IMR-90 (cell line): ENCODE measurements around the gene SPATA24. TPM values are rescaled to one million over a fixed set of nuclear protein-coding genes. Genes with fewer than 3 reads are reported as not detected.
A peak's percentile ranks its signal among the peaks of the same experiment; 100 is the strongest.

ENCODE experiments used
- ATAC-seq: fragments of 200-7000 bp; cut with Tn5 transposase; 2 replicates; pipeline ENCODE4 v1.9.1; 2020; ENCODE audit warnings: low read depth, mild to moderate bottlenecking, moderate library complexity
- BruUV-seq: library from RNA; stranded (reverse); fragments of 400-500 nt; replicated peaks from 2 replicates; lab custom pipeline; 2021; lab: Mats Ljungman, UMichigan
- CTCF ChIA-PET: fragments of 300-600 bp; formaldehyde crosslinking; extraction: SDS; loops from one replicate; lab custom pipeline; 2021; ENCODE audit warnings: antibody characterized with exemption; lab: Yijun Ruan, JAX
- POLR2A ChIA-PET: fragments of 300-600 bp; sonication (Branson Sonifier 250); formaldehyde crosslinking; loops from one replicate; lab custom pipeline; 2022; ENCODE audit warnings: antibody characterized with exemption; ENCODE audit not compliant: unreplicated experiment; lab: Charles Lee
- DNase-seq: peaks from one replicate; pipeline ENCODE4 v3.0.0; 2013
- H2AFZ ChIP-seq: replicated peaks from 2 replicates; pipeline ENCODE3; 2013; ENCODE audit warnings: low read length, mild to moderate bottlenecking; ENCODE audit not compliant: poor library complexity
- H2AK5ac ChIP-seq: 2 replicates; pipeline ENCODE4 v1.6.1; 2013; ENCODE audit warnings: low read depth, low read length, inconsistent platforms
- H2AK9ac ChIP-seq: replicated peaks from 2 replicates; pipeline ENCODE3; 2013; ENCODE audit warnings: mild to moderate bottlenecking, low read depth, low read length, moderate library complexity; ENCODE audit not compliant: poor library complexity
- H2BK120ac ChIP-seq: 2 replicates; pipeline ENCODE4 v1.6.1; 2013; ENCODE audit warnings: low read depth, low read length, inconsistent platforms
- H2BK15ac ChIP-seq: 3 replicates; pipeline ENCODE4 v1.6.1; 2013; ENCODE audit warnings: low read depth, low read length, inconsistent platforms
- H2BK20ac ChIP-seq: 2 replicates; pipeline ENCODE4 v1.6.1; 2013; ENCODE audit warnings: low read depth, mild to moderate bottlenecking, inconsistent platforms, low read length, moderate library complexity
- H2BK5ac ChIP-seq: 2 replicates; pipeline ENCODE4 v1.6.1; 2013; ENCODE audit warnings: mild to moderate bottlenecking, low read depth, low read length, inconsistent platforms; ENCODE audit not compliant: poor library complexity, severe bottlenecking
- H3K14ac ChIP-seq: replicated peaks from 2 replicates; pipeline ENCODE4 v1.6.1; 2013; ENCODE audit warnings: low read depth, low read length, inconsistent platforms
- H3K18ac ChIP-seq: 2 replicates; pipeline ENCODE4 v1.6.1; 2013; ENCODE audit warnings: low read depth, low read length, control low read depth
- H3K23ac ChIP-seq: 2 replicates; pipeline ENCODE4 v1.6.1; 2013; ENCODE audit warnings: low read depth, low read length, inconsistent platforms
- H3K27ac ChIP-seq: 2 replicates; pipeline ENCODE4 v1.5.1; 2013; ENCODE audit warnings: mild to moderate bottlenecking, control low read depth, low read length; ENCODE audit not compliant: insufficient read depth
- H3K27me3 ChIP-seq: 2 replicates; pipeline ENCODE4 v1.6.1; 2013; ENCODE audit warnings: low read length; ENCODE audit not compliant: control insufficient read depth, insufficient read depth
- H3K36me3 ChIP-seq: 2 replicates; pipeline ENCODE4 v1.6.1; 2013; ENCODE audit warnings: low read length, mixed read lengths; ENCODE audit not compliant: control insufficient read depth, insufficient read depth
- H3K4ac ChIP-seq: 2 replicates; pipeline ENCODE4 v1.6.1; 2013; ENCODE audit warnings: low read depth, low read length, inconsistent platforms
- H3K4me1 ChIP-seq: 2 replicates; pipeline ENCODE4 v1.6.1; 2013; ENCODE audit warnings: low read length, mixed read lengths; ENCODE audit not compliant: control insufficient read depth, insufficient read depth
- H3K4me2 ChIP-seq: 2 replicates; pipeline ENCODE4 v1.6.1; 2013; ENCODE audit warnings: low read depth, mild to moderate bottlenecking, control low read depth, low read length, moderate library complexity
- H3K4me3 ChIP-seq: 2 replicates; pipeline ENCODE4 v1.5.1; 2013; ENCODE audit warnings: low read depth, mild to moderate bottlenecking, control low read depth, low read length, moderate library complexity; ENCODE audit not compliant: insufficient read depth
- H3K56ac ChIP-seq: 2 replicates; pipeline ENCODE4 v1.6.1; 2013; ENCODE audit warnings: low read length, inconsistent platforms; ENCODE audit not compliant: insufficient read depth; ENCODE audit errors: extremely low read depth
- H3K79me1 ChIP-seq, 2 experiments: 2 replicates each; pipeline ENCODE4 v1.6.1; 2013; ENCODE audit warnings: low read length in 2 of 2, inconsistent platforms in 1 of 2, low read depth in 1 of 2
- H3K9ac ChIP-seq: 2 replicates; pipeline ENCODE4 v1.6.1; 2013; ENCODE audit warnings: low read depth, low read length, control low read depth
- H3K9me1 ChIP-seq: 2 replicates; pipeline ENCODE4 v1.6.1; 2013; ENCODE audit warnings: low read length, inconsistent platforms; ENCODE audit not compliant: insufficient read depth
- H3K9me3 ChIP-seq: 2 replicates; pipeline ENCODE4 v1.6.1; 2013; ENCODE audit warnings: low read length; ENCODE audit not compliant: control insufficient read depth, insufficient read depth
- H4K20me1 ChIP-seq: 2 replicates; pipeline ENCODE4 v1.6.1; 2013; ENCODE audit warnings: low read length, inconsistent platforms; ENCODE audit not compliant: insufficient read depth
- H4K5ac ChIP-seq: 2 replicates; pipeline ENCODE4 v1.6.1; 2013; ENCODE audit warnings: mild to moderate bottlenecking, low read depth, low read length, control low read depth
- H4K8ac ChIP-seq, 2 experiments: 2 replicates each; pipeline ENCODE4 v1.6.1; 2013; ENCODE audit warnings: low read depth in 2 of 2, low read length in 2 of 2, control low read depth in 1 of 2, inconsistent platforms in 1 of 2
- H4K91ac ChIP-seq: 2 replicates; pipeline ENCODE4 v1.6.1; 2013; ENCODE audit warnings: low read depth, low read length, inconsistent platforms; ENCODE audit not compliant: insufficient read depth
- BHLHE40 ChIP-seq: fragments of 150-350 bp; IDR thresholded peaks from 2 replicates; pipeline ENCODE4 v1.6.1; 2016; ENCODE audit warnings: mild to moderate bottlenecking, low read depth, low read length
- CEBPB ChIP-seq: IDR thresholded peaks from 2 replicates; pipeline ENCODE4 v1.6.1; 2012; ENCODE audit warnings: low read depth, low read length, improper control_type of control experiment
- CHD1 ChIP-seq: IDR thresholded peaks from 2 replicates; pipeline ENCODE4 v1.6.1; 2012; ENCODE audit warnings: low read depth, low read length, improper control_type of control experiment
- ELK1 ChIP-seq: fragments of 150-350 bp; IDR thresholded peaks from 2 replicates; pipeline ENCODE4 v1.6.1; 2016; ENCODE audit warnings: low read depth, mild to moderate bottlenecking, low read length, moderate library complexity, borderline replicate concordance
- FOS ChIP-seq: fragments of 150-350 bp; IDR thresholded peaks from 2 replicates; pipeline ENCODE4 v1.6.1; 2016; ENCODE audit warnings: low read depth, low read length
- MAZ ChIP-seq: IDR thresholded peaks from 2 replicates; pipeline ENCODE4 v1.6.1; 2012; ENCODE audit warnings: low read depth, mild to moderate bottlenecking, low read length, improper control_type of control experiment, moderate library complexity, borderline replicate concordance
- MXI1 ChIP-seq: IDR thresholded peaks from 2 replicates; pipeline ENCODE4 v1.6.1; 2012; ENCODE audit warnings: low read depth, mild to moderate bottlenecking, low read length, moderate library complexity, borderline replicate concordance
- NFE2L2 ChIP-seq: fragments of 150-350 bp; IDR thresholded peaks from 2 replicates; pipeline ENCODE4 v1.6.1; 2016; ENCODE audit warnings: low read depth, mild to moderate bottlenecking, low read length
- POLR2A ChIP-seq: IDR thresholded peaks from 2 replicates; pipeline ENCODE4 v1.6.1; 2012; ENCODE audit warnings: mild to moderate bottlenecking, low read depth, low read length
- RAD21 ChIP-seq: IDR thresholded peaks from 2 replicates; pipeline ENCODE4 v1.6.1; 2012; ENCODE audit warnings: low read length, improper control_type of control experiment
- RCOR1 ChIP-seq: IDR thresholded peaks from 2 replicates; pipeline ENCODE4 v1.6.1; 2012; ENCODE audit warnings: mild to moderate bottlenecking, low read length, improper control_type of control experiment; ENCODE audit not compliant: insufficient replicate concordance
- SMC3 ChIP-seq: fragments of 150-350 bp; IDR thresholded peaks from 2 replicates; pipeline ENCODE4 v1.6.1; 2016; ENCODE audit warnings: low read depth, mild to moderate bottlenecking, antibody characterized with exemption, low read length, moderate library complexity
- USF2 ChIP-seq: fragments of 150-350 bp; IDR thresholded peaks from 2 replicates; pipeline ENCODE4 v1.6.1; 2017; ENCODE audit warnings: mild to moderate bottlenecking, antibody characterized with exemption, low read length, low read depth
- WGBS, 2 experiments: methylation state at CpG; one replicate each; pipeline versions ENCODE4 v1.1.5 to v1.1.7; 2013; ENCODE audit warnings: missing lambda C conversion rate in 2 of 2; ENCODE audit not compliant: insufficient read length in 1 of 2; ENCODE audit errors: extremely low coverage in 2 of 2; 5-methylcytosine and 5-hydroxymethylcytosine counted together
- dilution Hi-C: fragments of 300-500 bp; cut with HindIII; formaldehyde crosslinking; loops from one replicate; pipeline ENCODE4 v1.14.3; 2018; ENCODE audit warnings: low sequenced_read_pairs; ENCODE audit not compliant: unreplicated experiment
- in situ Hi-C: fragments of 300-500 bp; cut with MboI; formaldehyde crosslinking; loops from 3 replicates; pipeline ENCODE4 v1.14.3; 2019; ENCODE audit warnings: low sequenced_read_pairs, inconsistent platforms, mixed read lengths
- intact Hi-C: fragments of 100-400 bp; cut with micrococcal nuclease; formaldehyde crosslinking; loops from 2 replicates; pipeline ENCODE4 v1.10.0; 2022
- polyA plus RNA-seq, 3 experiments: library from polyadenylated mRNA; depleted of rRNA; stranded (reverse); fragments of >200 nt; gene quantifications; 2 replicates each; pipeline ENCODE4 v1.2.3, GENCODE V29; 2012; ENCODE audit warnings: low replicate concordance in 1 of 3
- total RNA-seq: library from RNA; depleted of rRNA; stranded (reverse); fragments of >200 nt; gene quantifications from 2 replicates; pipeline ENCODE4 v1.2.3, GENCODE V29; 2012

The SPATA24 gene
- total and polyA plus RNA-seq, 2 of the 4 experiments (the other 2 are of a cell fraction): 4.1 to 4.3 TPM

- TF ChIP-seq SMC3: no peak
- no peak for TF ChIP-seq BHLHE40
- TF ChIP-seq CEBPB: no peak
- no peak for TF ChIP-seq CHD1
These were observed at the start of gene SPATA24 (continued) for GRCh38 chr5:139403787-139404483.

- no peak overlapping the region for H3K18ac ChIP-seq
- peak overlapping the region; percentile 8; the same call in 1 of the 2 replicates for H2BK120ac ChIP-seq
- peak overlapping the region; percentile 68; the same call in 2 of the 3 replicates for H2BK15ac ChIP-seq
- no TSS peak for BruUV-seq
- no peak overlapping the region for H3K4me2 ChIP-seq
- no peak overlapping the region for H3K9ac ChIP-seq
- H4K5ac ChIP-seq: no peak overlapping the region
- no peaks in the 10 kb centered on the region; the same call in 1 of the 2 replicates for H3K4me1 ChIP-seq
- peak overlapping the region; percentile 55 for H2AK9ac ChIP-seq
- peak overlapping the region; percentile 21 for H2AFZ ChIP-seq
- no peaks in the 10 kb centered on the region for H4K20me1 ChIP-seq
- no peaks in the 10 kb centered on the region for H3K79me1 ChIP-seq
- H3K27me3 ChIP-seq: no peaks in the 10 kb centered on the region
- peak overlapping the region; percentile 45; the same call in 1 of the 2 replicates for H3K14ac ChIP-seq
- WGBS, 2 experiments: 62 to 100% methylated on average over 1 to 3 of the region's 3 CpGs
- H3K36me3 ChIP-seq: no peaks in the 10 kb centered on the region
- H3K9me1 ChIP-seq: peaks cover 25% of the 10 kb centered on the region
- in situ Hi-C loops (no loop called here), dilution Hi-C loops (no loop called here), intact Hi-C loops (no loop called here)
- POLR2A ChIA-PET: no interaction called here
- H3K23ac ChIP-seq: no peak overlapping the region
- H3K4me3 ChIP-seq: no peak overlapping the region
- DNase-seq (no peak), ATAC-seq (no peak)
- no peak overlapping the region for H4K8ac ChIP-seq
- no peaks in the 10 kb centered on the region for H3K9me3 ChIP-seq
- CTCF ChIA-PET: no interaction called here
- H2BK5ac ChIP-seq: peak overlapping the region; percentile 93
- peak overlapping the region; percentile 93 for H2AK5ac ChIP-seq
- no peak overlapping the region; the same call in 1 of the 2 replicates for H3K4ac ChIP-seq
- no peak overlapping the region for H3K56ac ChIP-seq
- 0 out of 2 replicates have a peak overlapping the region, but pooled peaks have one; percentile 35 for H2BK20ac ChIP-seq
- no peak overlapping the region for H4K91ac ChIP-seq
- no peak overlapping the region for H3K27ac ChIP-seq
- TF ChIP-seq ELK1: no peak
- no peak for TF ChIP-seq CHD1
- no peak for TF ChIP-seq RAD21
- TF ChIP-seq NFE2L2: no peak
- no peak for TF ChIP-seq MAZ
- TF ChIP-seq FOS: no peak
- no peak for TF ChIP-seq RCOR1
- no peak for TF ChIP-seq MXI1
- no peak for TF ChIP-seq BHLHE40
- TF ChIP-seq POLR2A: no peak
- TF ChIP-seq SMC3: no peak
- TF ChIP-seq USF2: no peak
These were observed 48.2 kb upstream of the SPATA24 start for GRCh38 chr5:139451878-139452660.
